ENCODE results near the gene TTLL6. TPM values are rescaled to one million over a fixed set of nuclear protein-coding genes. Genes with fewer than 3 reads are reported as not detected.
"Not testable (repeated sequence)": the region's sequence is repeated elsewhere in the genome, so short reads cannot be mapped to it uniquely, and the experiment has no call there.

The TTLL6 gene
- total and polyA plus RNA-seq, 11 donors: 0.07 to 0.55 (median 0.15) TPM; not detected in 8

DNA sequence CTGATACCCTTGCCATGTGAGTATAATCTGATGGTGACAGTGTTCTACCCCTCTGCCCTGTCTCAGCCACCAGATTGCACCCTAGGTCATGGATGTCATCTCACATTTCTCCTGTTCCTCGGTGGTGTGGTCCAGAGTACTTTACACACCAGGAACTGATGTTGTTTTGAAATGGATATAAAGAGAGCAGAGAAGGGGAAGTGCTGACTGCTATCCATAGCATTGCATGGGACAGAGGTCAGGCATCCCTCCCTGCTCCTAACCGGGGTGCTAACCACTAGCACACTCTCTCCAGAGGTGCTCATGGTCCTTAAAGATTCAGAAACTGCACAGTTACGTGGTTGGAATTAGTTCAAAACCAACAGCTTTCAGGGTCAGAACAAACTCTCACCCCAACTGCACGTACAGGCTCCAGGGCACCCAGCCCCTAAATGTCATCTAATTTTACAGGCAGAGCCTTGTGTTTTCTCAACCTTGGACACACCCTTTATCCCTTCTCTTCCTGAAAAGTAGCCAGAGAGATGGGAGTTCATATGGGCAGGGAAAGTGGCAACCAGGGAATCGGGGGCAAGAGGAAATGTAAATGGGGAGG, 16.3 kb downstream of the TTLL6 start:
- intact Hi-C loops (cut with DNase I): loop anchor here in 6 of 10 donors (5.0 to 10.0 kb wide), 3 partner anchors 224 to 237 kb away; no protein-coding TSS in a partner anchor
- peaks cover 0 to 8% (median 3%) of the 10 kb centered on the region in 12 donors for H3K4me1 ChIP-seq
- no peaks in the 10 kb centered on the region for H3K9me3 ChIP-seq
- 53 to 60% (median 56%) methylated on average over 5 of the region's 5 CpGs for WGBS, 4 donors
- DNase-seq (no peak), ATAC-seq (peak in 1 of 4 donors; percentile 42)
- H3K36me3 ChIP-seq: no peaks in the 10 kb centered on the region
- H3K27ac ChIP-seq: no peak overlapping the region
- peaks cover 0 to 39% (median 2%) of the 10 kb centered on the region in 9 donors for H3K27me3 ChIP-seq
- TF ChIP-seq POLR2A (IDR thresholded peaks at IDR 0.05): no peak
- TF ChIP-seq, protein P1, sequence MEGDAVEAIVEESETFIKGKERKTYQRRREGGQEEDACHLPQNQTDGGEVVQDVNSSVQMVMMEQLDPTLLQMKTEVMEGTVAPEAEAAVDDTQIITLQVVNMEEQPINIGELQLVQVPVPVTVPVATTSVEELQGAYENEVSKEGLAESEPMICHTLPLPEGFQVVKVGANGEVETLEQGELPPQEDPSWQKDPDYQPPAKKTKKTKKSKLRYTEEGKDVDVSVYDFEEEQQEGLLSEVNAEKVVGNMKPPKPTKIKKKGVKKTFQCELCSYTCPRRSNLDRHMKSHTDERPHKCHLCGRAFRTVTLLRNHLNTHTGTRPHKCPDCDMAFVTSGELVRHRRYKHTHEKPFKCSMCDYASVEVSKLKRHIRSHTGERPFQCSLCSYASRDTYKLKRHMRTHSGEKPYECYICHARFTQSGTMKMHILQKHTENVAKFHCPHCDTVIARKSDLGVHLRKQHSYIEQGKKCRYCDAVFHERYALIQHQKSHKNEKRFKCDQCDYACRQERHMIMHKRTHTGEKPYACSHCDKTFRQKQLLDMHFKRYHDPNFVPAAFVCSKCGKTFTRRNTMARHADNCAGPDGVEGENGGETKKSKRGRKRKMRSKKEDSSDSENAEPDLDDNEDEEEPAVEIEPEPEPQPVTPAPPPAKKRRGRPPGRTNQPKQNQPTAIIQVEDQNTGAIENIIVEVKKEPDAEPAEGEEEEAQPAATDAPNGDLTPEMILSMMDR (IDR thresholded peaks at IDR 0.05): no peak
- no peak overlapping the region for H3K4me3 ChIP-seq

DNA sequence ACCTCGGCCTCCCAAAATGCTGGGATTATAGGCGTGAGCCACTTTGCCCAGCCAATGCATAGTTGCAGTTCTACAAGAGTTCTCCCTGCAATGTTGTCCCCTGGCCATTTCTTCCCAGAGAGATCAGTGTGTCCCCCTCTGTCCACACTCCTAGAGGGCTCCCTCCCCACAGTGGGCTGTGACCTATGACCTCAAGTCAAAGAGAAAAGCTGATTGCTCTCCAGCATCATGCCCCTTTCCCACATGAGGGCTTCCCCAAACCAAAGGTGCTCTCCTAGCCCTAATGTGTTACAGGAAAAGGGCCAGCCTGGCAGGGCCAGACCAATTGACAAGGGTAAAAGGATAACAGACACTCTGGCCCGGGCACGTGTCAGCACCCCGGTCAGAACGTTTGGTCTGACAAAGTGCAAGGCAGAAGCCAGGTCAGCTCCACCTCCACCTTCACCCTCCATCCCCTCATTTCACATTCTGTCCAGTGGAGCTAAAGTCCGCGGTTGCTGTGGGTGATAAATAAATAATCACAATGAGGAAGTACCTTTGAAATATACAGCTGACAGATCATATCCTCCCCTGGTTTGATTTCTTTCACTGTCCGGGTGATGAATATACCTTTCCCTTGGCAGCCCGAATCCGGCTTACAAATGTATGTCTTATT, 17.8 kb downstream of the TTLL6 start:
- no peak for DNase-seq
- Histone ChIP-seq H3K4me1 (peaks cover 0 to 8% (median 0%) of the 10 kb centered on the region in 12 donors), H3K9me3 (no peaks in the 10 kb centered on the region), H3K27ac (no peak overlapping the region), H3K27me3 (peaks cover 0 to 45% (median 2%) of the 10 kb centered on the region in 9 donors), H3K4me3 (no peak overlapping the region), H3K36me3 (no peaks in the 10 kb centered on the region)
- TF ChIP-seq, protein P1 (IDR thresholded peaks at IDR 0.05): no peak
- TF ChIP-seq POLR2A (IDR thresholded peaks at IDR 0.05): no peak
- 75 to 81% (median 77%) methylated on average over 11 of the region's 11 CpGs for WGBS, 4 donors
- no peak for ATAC-seq
- intact Hi-C loops (cut with DNase I): loop anchor here in 1 of 10 donors (10.0 kb wide), 1 partner anchor 236 kb away; no protein-coding TSS in a partner anchor

DNA sequence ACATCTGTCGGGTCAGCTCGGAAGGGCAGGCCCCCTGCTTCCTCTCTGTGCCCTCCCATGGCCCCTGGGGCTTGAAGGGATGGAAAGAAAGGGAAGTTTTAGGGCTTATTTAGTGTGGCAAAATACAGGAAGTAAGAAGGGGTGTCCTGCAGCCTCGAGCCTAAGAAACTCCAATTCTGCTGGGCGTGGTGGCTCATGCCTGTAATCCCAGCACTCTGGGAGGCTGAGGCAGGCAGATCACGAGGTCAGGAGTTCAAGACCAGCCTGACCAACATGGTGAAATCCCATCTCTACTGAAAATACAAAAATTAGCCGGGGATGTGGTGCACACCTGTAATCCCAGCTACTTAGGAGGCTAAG, 20.9 kb downstream of the TTLL6 start:
- H3K4me3 ChIP-seq, H3K9me3 ChIP-seq, ATAC-seq, H3K4me1 ChIP-seq, DNase-seq, H3K36me3 ChIP-seq, H3K27ac ChIP-seq: not testable (repeated sequence)
- H3K27me3 ChIP-seq: peaks cover 0 to 64% (median 2%) of the 10 kb centered on the region in 9 donors
- intact Hi-C loops (cut with DNase I): loop anchor here in 1 of 10 donors (10.0 kb wide), 1 partner anchor 239 kb away; no protein-coding TSS in a partner anchor
- WGBS, 4 donors: 59 to 70% (median 63%) methylated on average over 6 of the region's 6 CpGs

DNA sequence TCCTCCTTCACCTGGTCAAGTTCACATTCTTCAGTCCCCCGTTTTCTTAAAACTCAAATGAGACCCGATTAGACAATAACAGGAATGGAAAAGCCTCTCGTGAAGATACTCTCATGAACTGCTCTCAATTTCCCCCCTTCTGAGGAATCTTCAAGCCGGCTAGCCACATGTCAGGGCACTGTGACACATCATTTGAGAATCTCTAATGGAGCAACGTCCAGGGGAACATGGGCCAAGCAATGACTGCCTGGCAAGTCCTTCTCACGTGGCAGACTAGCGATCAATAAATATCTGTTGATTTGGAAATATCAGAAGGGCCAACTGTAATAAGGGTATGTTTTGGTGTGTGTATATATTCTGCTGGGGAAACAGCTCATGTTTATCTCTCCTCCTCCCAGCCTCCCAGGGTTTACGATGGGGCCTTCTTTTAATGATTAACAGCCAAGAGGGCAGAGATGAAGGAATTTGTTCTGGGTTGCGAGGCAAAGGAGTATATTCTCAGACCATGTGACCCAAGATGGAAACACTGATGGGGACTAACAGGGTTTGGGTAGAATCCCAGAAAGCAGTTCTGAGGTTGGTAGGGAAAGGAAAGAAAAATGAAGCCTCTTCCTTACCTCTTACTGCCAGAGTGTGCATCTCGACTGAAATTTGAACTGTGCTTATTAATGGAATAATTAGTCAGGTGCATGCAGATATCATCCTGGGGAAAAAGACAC, 21.4 kb downstream of the TTLL6 start:
- intact Hi-C loops (cut with DNase I): loop anchor here in 1 of 10 donors (10.0 kb wide), 1 partner anchor 239 kb away; no protein-coding TSS in a partner anchor
- ATAC-seq: no peak

More for the DNA sequence above, 21.4 kb downstream of the TTLL6 start:
- Histone ChIP-seq H3K36me3 (no peaks in the 10 kb centered on the region), H3K27ac (no peak overlapping the region), H3K4me3 (no peak overlapping the region), H3K9me3 (no peaks in the 10 kb centered on the region), H3K27me3 (peaks cover 0 to 68% (median 3%) of the 10 kb centered on the region in 9 donors), H3K4me1 (peaks cover 0 to 7% (median 0%) of the 10 kb centered on the region in 12 donors)
- no peak for TF ChIP-seq POLR2A (IDR thresholded peaks at IDR 0.05)
- TF ChIP-seq, protein P1 (IDR thresholded peaks at IDR 0.05): no peak
- WGBS, 4 donors: 76 to 80% (median 76%) methylated on average over 10 of the region's 10 CpGs
- DNase-seq: no peak
